PC-3 (cell line): Measurements from ENCODE around the gene POM121C.
"Not testable (repeated sequence)": the region's sequence is repeated elsewhere in the genome, so short reads cannot be mapped to it uniquely, and the experiment has no call there.

Source experiments
- CTCF ChIP-seq: fragments of 300-600 bp; sonication (generic); conservative IDR thresholded peaks from 2 replicates; pipeline ENCODE4 v1.5.1; 2017; ENCODE audit warnings: antibody characterized with exemption, low read depth, mild to moderate bottlenecking, low read length
- EZH2 ChIP-seq: fragments of 300-600 bp; sonication (generic); IDR thresholded peaks from one replicate; pipeline ENCODE4 v1.6.1; 2017; ENCODE audit warnings: antibody characterized with exemption, mild to moderate bottlenecking, low read length; ENCODE audit not compliant: unreplicated experiment
- EZH2phosphoT487 ChIP-seq: fragments of 300-600 bp; sonication (generic); IDR thresholded peaks from 2 replicates; pipeline ENCODE4 v1.6.1; 2018; ENCODE audit warnings: mild to moderate bottlenecking, antibody characterized with exemption, low read length, borderline replicate concordance

- not testable (repeated sequence) for TF ChIP-seq CTCF, EZH2phosphoT487, EZH2
These were observed 69.3 kb downstream of the POM121C start for GRCh38 chr7:75416787-75417186.
